Activated T-cell treated with anti-CD3 and anti-CD28 coated beads, Interleukin-2, amount 50 U/mL, for 48 hours (primary cell): ENCODE data around the gene RRAD.
"Not testable (repeated sequence)": the region's sequence is repeated elsewhere in the genome, so short reads cannot be mapped to it uniquely, and the experiment has no call there.

ENCODE experiments used
- DNase-seq, 2 experiments: peaks; one replicate each; pipeline ENCODE4 v3.0.0-alpha.2; 2020

Gene RRAD

GRCh38 chr16:66925322-66925840, at the start of gene RRAD:
TSS of gene RRAD (minus strand) at chr16:66925535. CDS start at chr16:66925179, 356 bp downstream.
- no peak for DNase-seq

GRCh38 chr16:66974932-66975246, 49.6 kb upstream of the RRAD start:
- DNase-seq = peak; percentile 77 to 79

GRCh38 chr16:66974156-66974931, 49.0 kb upstream of the RRAD start:
- not testable (repeated sequence) for DNase-seq

GRCh38 chr16:66973716-66974115, 48.4 kb upstream of the RRAD start:
- DNase-seq = no peak

- no peak for DNase-seq
These were observed 47.6 kb upstream of the RRAD start for GRCh38 chr16:66972983-66973382.

- DNase-seq = no peak
These were observed 45.7 kb upstream of the RRAD start for GRCh38 chr16:66970775-66971720.

- no peak for DNase-seq
These were observed 43.5 kb upstream of the RRAD start for GRCh38 chr16:66968847-66969246.

- no peak for DNase-seq
These were observed 38.7 kb upstream of the RRAD start for GRCh38 chr16:66964049-66964448.

GRCh38 chr16:66961914-66962313, 36.6 kb upstream of the RRAD start:
- DNase-seq = no peak

GRCh38 chr16:66961065-66961744, 35.9 kb upstream of the RRAD start, which contains the start of gene CES3:
TSS of gene CES3 (plus strand) at chr16:66961266. CDS start at chr16:66961308, 42 bp downstream.
- DNase-seq = peak; percentile 75 to 82

GRCh38 chr16:66960270-66960669, 34.9 kb upstream of the RRAD start:
- no peak for DNase-seq

GRCh38 chr16:66959704-66960161, 34.4 kb upstream of the RRAD start:
- no peak for DNase-seq

- DNase-seq = no peak
These were observed 33.7 kb upstream of the RRAD start for GRCh38 chr16:66958857-66959703.

- not testable (repeated sequence) for DNase-seq
These were observed 30.8 kb upstream of the RRAD start for GRCh38 chr16:66956154-66956457.

- not testable (repeated sequence) for DNase-seq
These were observed 30.2 kb upstream of the RRAD start for GRCh38 chr16:66955363-66956153.

- peak; percentile 89 to 91 for DNase-seq
These were observed 28.8 kb upstream of the RRAD start for GRCh38 chr16:66954097-66954659.

GRCh38 chr16:66953462-66954096, 28.2 kb upstream of the RRAD start:
- no peak for DNase-seq

- DNase-seq = no peak
These were observed 27.2 kb upstream of the RRAD start for GRCh38 chr16:66952430-66953110.

GRCh38 chr16:66950971-66951790, 25.8 kb upstream of the RRAD start:
- no peak for DNase-seq
